Measurements from ENCODE around the gene OVCH2. TPM values are rescaled to one million over a fixed set of nuclear protein-coding genes. Genes with fewer than 3 reads are reported as not detected.

OVCH2 gene
- total RNA-seq, 1 donor from 2014 or later: 9.4 TPM

DNA sequence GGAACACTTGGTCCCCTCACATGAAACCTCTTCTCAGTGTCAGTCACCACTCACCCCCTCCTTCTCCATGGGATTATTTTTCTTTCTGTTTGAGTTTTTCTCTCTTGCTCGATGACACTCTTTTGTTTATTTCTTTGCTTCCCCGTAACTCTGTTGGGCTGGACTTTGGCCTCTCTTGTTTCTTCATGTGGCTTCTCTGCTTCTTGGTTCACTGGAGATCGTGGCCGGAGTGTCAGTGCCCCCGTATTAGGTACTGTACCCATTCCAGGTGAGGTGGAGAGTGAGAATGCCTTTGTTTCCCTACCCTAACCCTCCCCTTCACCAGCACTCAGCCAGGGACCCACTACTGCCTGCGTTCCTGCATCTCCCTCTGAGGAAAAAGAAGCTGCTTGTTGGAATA, 65.5 kb downstream of the OVCH2 start:
- DNase-seq (ENCODE audit: low spot score): peak; percentile 29

DNA sequence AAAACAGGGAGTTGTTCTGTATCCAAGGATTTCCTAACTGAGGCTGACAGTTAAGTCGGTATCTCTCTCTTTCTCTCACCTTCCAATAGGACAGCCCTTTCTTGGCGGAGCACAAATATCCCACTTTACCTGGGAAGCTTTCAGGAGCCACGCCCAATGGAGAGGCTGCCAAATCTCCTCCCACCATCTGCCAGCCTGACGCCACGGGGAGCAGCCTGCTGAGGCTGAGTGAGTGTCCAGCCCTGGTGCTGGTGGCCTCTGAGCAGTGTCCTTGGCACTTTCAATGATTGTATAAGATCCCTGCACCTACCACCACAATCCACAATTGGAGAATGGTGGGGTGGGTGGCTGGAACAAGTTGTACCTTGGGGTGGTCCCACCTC, 66.6 kb downstream of the OVCH2 start:
- DNase-seq (ENCODE audit: low spot score): peak; percentile 48

Other genes starting within 250 kb of the OVCH2 start
- gene OLFML1, start 221.0 kb downstream of the OVCH2 start, total RNA-seq: 13.6 TPM
- 415 TPM for gene PPFIBP2, start 192.5 kb downstream of the OVCH2 start, total RNA-seq
- 28.4 TPM for gene CYB5R2, start 33.0 kb downstream of the OVCH2 start, total RNA-seq
- 5.6 TPM for gene OR5P2, start 90.5 kb upstream of the OVCH2 start, total RNA-seq
- gene OR5P3, start 124.4 kb upstream of the OVCH2 start, total RNA-seq: 7.0 TPM
- not detected for gene OR10A6, start 224.8 kb upstream of the OVCH2 start, total RNA-seq
- gene OR10A3, start 235.2 kb upstream of the OVCH2 start, total RNA-seq: not detected